MM.1S (cell line): ENCODE data around the gene MGAT5.

Source experiments
- DNase-seq: peaks from one replicate; pipeline ENCODE4 v3.0.0-alpha.2; 2015
- H2AFZ ChIP-seq: fragments of 300-600 bp; sonication (generic); 2 replicates; pipeline ENCODE4 v1.6.0; 2016; ENCODE audit warnings: antibody characterized with exemption, low read length
- H3F3A ChIP-seq: fragments of 300-600 bp; sonication (generic); 2 replicates; pipeline ENCODE4 v1.6.1; 2016; ENCODE audit warnings: mild to moderate bottlenecking, antibody characterized with exemption, low read length, moderate library complexity, mixed read lengths; ENCODE audit not compliant: insufficient read depth
- H3K27ac ChIP-seq: fragments of 300-600 bp; sonication (generic); 2 replicates; pipeline ENCODE4 v1.5.1; 2016; ENCODE audit warnings: mild to moderate bottlenecking, low read length
- H3K27me3 ChIP-seq: fragments of 300-600 bp; sonication (generic); replicated peaks from 2 replicates; pipeline ENCODE4 v1.6.0; 2016; ENCODE audit warnings: low read length; ENCODE audit not compliant: insufficient read depth
- H3K36me3 ChIP-seq: fragments of 300-600 bp; sonication (generic); replicated peaks from 2 replicates; pipeline ENCODE4 v1.6.1; 2016; ENCODE audit warnings: mild to moderate bottlenecking, low read length, mixed read lengths; ENCODE audit not compliant: insufficient read depth
- H3K4me1 ChIP-seq: fragments of 300-600 bp; sonication (generic); 2 replicates; pipeline ENCODE4 v1.6.1; 2016; ENCODE audit warnings: low read length, mixed read lengths
- H3K4me2 ChIP-seq: fragments of 300-600 bp; sonication (generic); 2 replicates; pipeline ENCODE4 v1.6.0; 2016; ENCODE audit warnings: low read depth, low read length
- H3K4me3 ChIP-seq: fragments of 300-600 bp; sonication (generic); 2 replicates; pipeline ENCODE4 v1.5.1; 2016; ENCODE audit warnings: low read length, mixed read lengths
- H3K79me2 ChIP-seq: fragments of 300-600 bp; sonication (generic); 2 replicates; pipeline ENCODE4 v1.6.1; 2016; ENCODE audit warnings: mixed run types, low read length, mixed read lengths
- H3K9ac ChIP-seq: fragments of 300-600 bp; sonication (generic); 2 replicates; pipeline ENCODE4 v1.6.1; 2016; ENCODE audit warnings: low read length, mixed read lengths
- H3K9me2 ChIP-seq: fragments of 300-600 bp; sonication (generic); replicated peaks from 2 replicates; pipeline ENCODE4 v1.6.1; 2016; ENCODE audit warnings: mild to moderate bottlenecking, low read length, mixed read lengths; ENCODE audit not compliant: insufficient read depth
- H3K9me3 ChIP-seq: fragments of 300-600 bp; sonication (generic); replicated peaks from 2 replicates; pipeline ENCODE4 v1.6.1; 2016; ENCODE audit warnings: mild to moderate bottlenecking, low read length, mixed read lengths; ENCODE audit not compliant: insufficient read depth
- H4K20me1 ChIP-seq: fragments of 300-600 bp; sonication (generic); 2 replicates; pipeline ENCODE4 v1.6.1; 2016; ENCODE audit warnings: mild to moderate bottlenecking, low read length, moderate library complexity, mixed read lengths; ENCODE audit not compliant: insufficient read depth
- CTCF ChIP-seq: fragments of 300-600 bp; sonication (generic); IDR thresholded peaks from 2 replicates; pipeline ENCODE4 v1.5.1; 2016; ENCODE audit warnings: antibody characterized with exemption, low read length, mixed read lengths
- EZH2 ChIP-seq: fragments of 300-600 bp; sonication (generic); optimal IDR thresholded peaks from 2 replicates; pipeline ENCODE3; 2017; ENCODE audit warnings: low read depth, mild to moderate bottlenecking, antibody characterized with exemption, low read length, mixed read lengths
- EZH2phosphoT487 ChIP-seq: fragments of 300-600 bp; sonication (generic); IDR thresholded peaks from 2 replicates; pipeline ENCODE4 v1.6.1; 2018; ENCODE audit warnings: antibody characterized with exemption, low read length

Gene MGAT5

GRCh38 chr2:134289225-134289624 lies 35.4 kb downstream of the MGAT5 start:
- no peaks in the 10 kb centered on the region for H3K9me3 ChIP-seq
- H3K36me3 ChIP-seq = no peaks in the 10 kb centered on the region
- H3K4me3 ChIP-seq = no peak overlapping the region
- H3K27me3 ChIP-seq = no peaks in the 10 kb centered on the region
- no peak overlapping the region for H3K9ac ChIP-seq
- no peak for DNase-seq
- H3F3A ChIP-seq = no peaks in the 10 kb centered on the region
- H2AFZ ChIP-seq = no peak overlapping the region
- no peak overlapping the region for H3K27ac ChIP-seq
- TF ChIP-seq EZH2phosphoT487 (no peak), CTCF (no peak), EZH2 (no peak)
- peaks cover 30% of the 10 kb centered on the region for H3K4me1 ChIP-seq
- H3K79me2 ChIP-seq = peaks cover 97% of the 10 kb centered on the region
- no peaks in the 10 kb centered on the region for H3K9me2 ChIP-seq
- H3K4me2 ChIP-seq = no peak overlapping the region
- H4K20me1 ChIP-seq = peaks cover 19% of the 10 kb centered on the region

- Histone ChIP-seq H3K36me3 (no peaks in the 10 kb centered on the region), H3K4me1 (peaks cover 30% of the 10 kb centered on the region), H2AFZ (no peak overlapping the region), H3K27ac (no peak overlapping the region), H3K27me3 (no peaks in the 10 kb centered on the region), H3K9me2 (no peaks in the 10 kb centered on the region), H4K20me1 (peaks cover 19% of the 10 kb centered on the region), H3K4me2 (no peak overlapping the region), H3K4me3 (no peak overlapping the region), H3F3A (no peaks in the 10 kb centered on the region), H3K79me2 (peaks cover 91% of the 10 kb centered on the region), H3K9me3 (no peaks in the 10 kb centered on the region), H3K9ac (no peak overlapping the region)
- TF ChIP-seq EZH2phosphoT487 (no peak), CTCF (no peak), EZH2 (no peak)
- no peak for DNase-seq
These were observed 36.5 kb downstream of the MGAT5 start for GRCh38 chr2:134290358-134290757.

- no peaks in the 10 kb centered on the region for H3K36me3 ChIP-seq
- no peak for DNase-seq
- H4K20me1 ChIP-seq = peaks cover 7% of the 10 kb centered on the region
- H3F3A ChIP-seq = no peaks in the 10 kb centered on the region
- no peak overlapping the region for H2AFZ ChIP-seq
- no peaks in the 10 kb centered on the region for H3K9me3 ChIP-seq
- H3K27ac ChIP-seq = no peak overlapping the region
- no peak overlapping the region for H3K4me3 ChIP-seq
- TF ChIP-seq EZH2 (no peak), EZH2phosphoT487 (no peak), CTCF (no peak)
- H3K4me2 ChIP-seq = no peak overlapping the region
- no peak overlapping the region for H3K9ac ChIP-seq
- H3K27me3 ChIP-seq = no peaks in the 10 kb centered on the region
- peaks cover 88% of the 10 kb centered on the region for H3K79me2 ChIP-seq
- H3K4me1 ChIP-seq = peaks cover 21% of the 10 kb centered on the region
- H3K9me2 ChIP-seq = no peaks in the 10 kb centered on the region
These were observed 38.6 kb downstream of the MGAT5 start for GRCh38 chr2:134292514-134292913.
